HG02798 (cell line): ENCODE results near the gene SLC19A3.

Experiments
- ATAC-seq: cut with Tn5 transposase; IDR thresholded peaks from one replicate; pipeline ENCODE4 v1.9.1; 2021; ENCODE audit warnings: mild to moderate bottlenecking; ENCODE audit not compliant: unreplicated experiment, poor library complexity

Gene SLC19A3

GRCh38 chr2:227643990-227644551 lies 73.8 kb downstream of the SLC19A3 start:
- ATAC-seq: no peak

- no peak for ATAC-seq
Observed at GRCh38 chr2:227642656-227643055, 75.2 kb downstream of the SLC19A3 start.

GRCh38 chr2:227634201-227634600 lies 83.6 kb downstream of the SLC19A3 start:
- no peak for ATAC-seq
